Activated CD4-positive, alpha-beta T cell treated with anti-CD3 and anti-CD28 coated beads, Interleukin-2, amount 50 U/mL, for 4 hours (primary cell): ENCODE measurements around the gene GM2A.

Source experiments
- DNase-seq, 2 experiments: peaks; one replicate each; pipeline ENCODE4 v3.0.0-alpha.2; 2020

Gene GM2A

DNA sequence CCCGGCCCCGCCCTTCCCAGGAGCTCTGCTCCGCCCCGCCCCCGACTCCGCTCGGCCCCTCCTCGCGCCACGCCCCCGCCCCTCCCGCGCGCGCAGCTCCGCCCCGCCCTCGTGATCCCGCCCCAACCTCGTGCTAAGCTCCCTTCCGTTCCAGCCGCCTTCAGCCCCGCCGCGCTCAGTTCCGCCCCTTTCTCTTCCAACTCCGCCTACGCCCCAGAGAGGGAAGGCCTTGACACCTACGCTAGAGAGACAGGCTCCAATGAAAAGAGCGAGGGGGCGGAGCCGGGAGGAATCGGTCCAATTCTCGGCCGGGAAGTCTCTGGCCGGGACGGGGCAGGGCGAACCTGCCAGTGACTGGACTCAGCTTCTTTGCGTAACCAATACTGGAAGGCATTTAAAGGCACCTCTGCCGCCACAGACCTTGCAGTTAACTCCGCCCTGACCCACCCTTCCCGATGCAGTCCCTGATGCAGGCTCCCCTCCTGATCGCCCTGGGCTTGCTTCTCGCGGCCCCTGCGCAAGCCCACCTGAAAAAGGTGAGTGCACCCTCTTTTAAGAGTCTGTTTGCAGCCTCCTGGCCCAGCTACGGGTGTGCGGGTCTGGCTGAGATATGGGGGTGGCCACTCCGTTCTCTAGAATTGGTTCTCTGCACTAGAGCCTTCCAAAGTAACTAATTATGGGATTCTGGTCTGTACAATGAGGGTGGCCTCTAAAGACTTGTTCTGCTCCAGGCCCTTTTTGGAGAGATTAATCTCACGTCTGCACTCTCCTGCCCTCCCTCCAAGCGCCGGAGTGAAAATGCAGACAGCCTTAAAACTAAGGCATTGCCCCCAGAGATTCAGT is at the start of gene GM2A:
Gene GM2A, plus strand, starts transcription at position 424 of the 843 bp plus-strand sequence. Its CDS starts 32 bp downstream, at position 456.
- peak; percentile 96 to 97 for DNase-seq

DNA sequence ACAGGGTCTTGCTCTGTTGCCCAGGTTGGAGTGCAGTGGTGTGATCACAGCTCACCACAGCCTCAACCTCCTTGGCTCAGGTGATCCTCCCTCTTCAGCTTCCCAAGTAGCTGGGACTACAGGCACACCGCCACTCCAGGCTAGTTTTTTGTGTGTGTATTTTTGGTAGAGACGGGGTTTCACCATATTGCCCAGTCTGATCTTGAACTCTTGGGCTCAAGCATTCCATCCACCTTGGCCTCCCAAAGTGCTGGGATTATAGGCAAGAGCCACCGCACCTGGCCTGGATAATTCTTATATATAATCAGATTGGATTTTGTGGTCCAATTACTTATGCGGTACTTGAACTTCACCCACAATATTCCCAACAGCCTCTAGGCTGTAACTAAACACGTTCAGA is 48.9 kb upstream of the GM2A start:
- no peak for DNase-seq

- DNase-seq = no peak
These were observed 47.6 kb upstream of the GM2A start for GRCh38 chr5:151205411-151205810.

DNA sequence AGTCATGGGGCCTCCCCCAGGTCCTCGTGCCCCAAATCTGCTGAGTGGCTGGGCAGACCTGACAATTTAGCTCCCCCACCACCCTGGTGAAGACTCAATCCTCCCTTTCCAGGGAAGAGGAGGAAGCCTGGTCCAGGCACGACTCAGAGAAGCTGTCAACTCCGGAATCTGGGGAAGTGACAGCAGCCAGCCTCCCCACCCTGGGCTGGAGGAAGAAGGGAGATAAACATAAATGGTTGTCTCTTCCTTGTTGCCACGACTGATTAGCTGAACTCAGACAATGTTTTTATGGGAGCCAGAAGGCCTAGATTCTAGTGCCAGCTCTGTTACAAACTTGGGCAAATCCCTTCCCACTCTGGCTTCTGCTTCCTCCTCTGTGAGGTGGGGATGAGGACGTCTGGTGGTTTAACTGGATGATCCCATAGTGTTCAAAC is 44.5 kb upstream of the GM2A start:
- no peak for DNase-seq

DNA sequence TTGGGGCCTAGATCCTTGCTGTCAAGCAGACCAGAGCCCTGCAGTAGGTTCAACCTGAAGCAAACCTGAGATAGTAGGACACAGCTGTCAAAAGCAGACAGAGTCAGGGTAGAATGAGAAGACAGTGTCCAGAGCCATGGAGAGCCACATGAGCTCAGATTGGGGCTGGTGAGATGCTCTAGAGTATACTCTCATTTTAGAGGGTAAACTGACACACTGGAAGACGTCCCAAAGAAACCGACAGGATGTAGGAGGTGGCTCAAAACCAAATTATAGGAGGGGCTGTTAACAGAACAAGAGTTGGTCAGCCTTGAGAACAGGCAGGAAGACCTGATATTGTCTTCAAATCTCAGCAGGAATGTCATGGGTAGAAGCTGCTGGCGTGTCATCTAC is 40.6 kb upstream of the GM2A start:
- DNase-seq = no peak

- DNase-seq = peak; percentile 70 to 74
These were observed 39.0 kb upstream of the GM2A start for GRCh38 chr5:151213803-151214613.

DNA sequence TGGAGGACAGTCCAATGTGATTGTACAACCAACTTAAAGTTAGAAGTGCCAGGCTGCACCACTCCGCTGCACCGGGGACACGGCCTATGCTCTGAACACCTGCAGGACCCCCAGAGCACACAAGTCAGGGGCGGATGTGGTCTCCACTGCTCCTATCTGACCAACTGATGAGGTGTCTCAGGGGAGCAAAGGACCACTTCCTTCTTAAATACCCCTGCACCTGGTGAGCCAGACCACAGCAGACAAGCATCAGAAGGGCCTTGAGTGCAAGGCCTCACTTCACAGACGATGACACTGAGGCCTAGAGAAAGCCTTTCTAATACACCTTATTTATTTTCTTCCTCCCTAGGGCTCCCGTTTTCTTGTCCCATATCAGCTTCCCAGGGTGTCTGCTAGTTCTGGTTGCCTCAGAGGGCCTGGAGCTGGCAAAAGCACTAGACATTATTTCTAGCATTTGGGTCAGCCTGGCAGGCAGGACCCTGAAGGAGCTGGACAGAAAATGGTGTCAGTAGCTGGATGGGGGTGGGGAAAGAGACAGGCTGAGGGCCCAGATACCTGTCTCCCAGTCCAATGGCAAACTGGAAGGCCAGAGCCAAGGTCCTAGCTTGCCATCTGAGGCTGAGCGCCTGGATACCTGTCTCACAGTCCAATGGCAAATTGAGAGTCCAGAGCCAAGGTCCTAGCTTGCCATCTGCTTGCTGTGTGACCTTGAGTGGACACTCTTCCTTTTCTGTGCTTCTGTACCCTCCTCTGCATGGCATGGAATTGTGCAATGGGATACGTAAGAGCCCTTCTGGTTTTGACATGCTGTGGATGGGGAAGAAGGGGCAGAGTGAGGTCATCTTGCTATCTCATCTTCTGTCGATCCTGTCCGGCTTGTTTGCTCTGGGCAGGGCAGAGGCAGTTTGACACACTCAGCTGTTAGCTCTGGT is 38.1 kb upstream of the GM2A start:
- DNase-seq = no peak

GRCh38 chr5:151215546-151215880 is 37.5 kb upstream of the GM2A start:
- DNase-seq = no peak

GRCh38 chr5:151216781-151217180 is 36.2 kb upstream of the GM2A start:
- no peak for DNase-seq

DNA sequence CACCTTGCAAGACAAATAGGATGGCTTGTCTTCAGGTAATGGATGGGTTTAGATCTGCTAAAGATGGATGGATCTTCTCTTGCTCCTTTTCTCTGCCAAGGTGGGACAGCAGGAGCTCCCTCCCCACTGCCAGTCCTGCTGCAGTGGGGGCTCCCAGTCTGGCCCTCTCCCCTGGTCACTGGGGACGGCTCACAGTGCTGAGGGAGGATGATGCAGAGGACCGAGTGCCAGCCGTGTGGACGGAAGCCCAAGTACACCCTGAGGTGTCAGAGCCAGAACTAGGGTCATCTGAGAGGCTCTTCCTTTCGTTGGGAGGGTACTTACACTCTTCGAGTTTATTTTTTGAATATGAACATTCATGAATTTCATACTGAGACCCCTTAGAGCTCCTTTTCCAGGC is 34.8 kb upstream of the GM2A start:
- DNase-seq = no peak

- DNase-seq = no peak
These were observed 33.8 kb upstream of the GM2A start for GRCh38 chr5:151219138-151219537.

GRCh38 chr5:151219789-151220188 is 33.2 kb upstream of the GM2A start:
- DNase-seq = no peak

DNA sequence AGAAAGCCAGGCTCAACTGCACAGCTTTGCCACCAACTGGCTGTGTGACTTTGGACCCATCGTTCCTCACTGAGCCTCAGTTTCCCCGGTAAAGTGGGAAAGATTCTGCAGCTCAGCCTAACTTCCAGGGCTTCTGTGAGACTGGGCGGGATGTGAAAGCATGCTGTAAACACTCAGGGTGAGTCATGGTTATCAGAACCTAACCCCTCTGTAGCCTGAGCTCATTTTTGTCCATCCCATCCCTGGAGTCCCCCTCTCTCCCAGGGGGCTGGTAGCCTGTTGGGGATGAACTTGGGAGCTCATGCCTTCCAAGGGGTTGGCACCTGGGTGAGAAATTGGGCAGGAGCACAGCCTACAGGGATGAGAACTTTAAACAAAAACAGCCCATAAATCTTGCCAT is 31.4 kb upstream of the GM2A start:
- no peak for DNase-seq

DNA sequence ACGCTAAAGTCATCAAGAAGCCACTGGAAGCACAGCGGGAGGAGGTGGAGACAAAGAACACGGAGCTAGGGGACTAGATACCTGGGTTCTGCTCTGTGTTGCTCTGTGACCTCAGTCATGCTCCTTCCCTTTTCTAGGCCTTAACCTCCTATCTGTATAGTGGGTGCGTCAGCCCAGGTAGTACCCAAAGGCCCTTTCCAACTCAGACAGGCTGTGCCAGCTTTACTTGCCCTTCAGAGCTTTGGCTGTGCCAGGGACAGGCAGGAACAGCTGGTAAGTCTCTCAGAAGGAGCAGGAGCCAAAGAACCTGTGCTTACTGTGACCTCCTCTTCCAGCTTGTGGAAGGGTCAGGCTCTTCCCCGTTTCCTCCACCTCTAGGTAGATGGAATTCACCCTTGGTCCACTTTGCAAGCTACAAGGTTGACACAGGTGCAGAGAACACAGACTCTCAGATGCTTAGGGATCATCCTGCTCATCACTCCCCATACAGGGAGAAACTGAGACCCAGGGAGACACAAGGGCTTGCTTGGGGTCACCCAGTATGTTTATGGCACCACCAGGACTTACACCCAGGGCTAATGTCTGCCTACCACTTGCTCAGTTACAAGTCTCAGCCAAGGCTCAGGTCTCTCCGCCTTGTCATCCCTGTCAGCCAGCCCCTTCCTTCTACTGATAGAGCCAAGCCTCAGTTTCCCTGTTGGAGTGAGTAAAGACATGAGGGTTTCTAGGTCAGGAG is 30.8 kb upstream of the GM2A start:
- no peak for DNase-seq

DNA sequence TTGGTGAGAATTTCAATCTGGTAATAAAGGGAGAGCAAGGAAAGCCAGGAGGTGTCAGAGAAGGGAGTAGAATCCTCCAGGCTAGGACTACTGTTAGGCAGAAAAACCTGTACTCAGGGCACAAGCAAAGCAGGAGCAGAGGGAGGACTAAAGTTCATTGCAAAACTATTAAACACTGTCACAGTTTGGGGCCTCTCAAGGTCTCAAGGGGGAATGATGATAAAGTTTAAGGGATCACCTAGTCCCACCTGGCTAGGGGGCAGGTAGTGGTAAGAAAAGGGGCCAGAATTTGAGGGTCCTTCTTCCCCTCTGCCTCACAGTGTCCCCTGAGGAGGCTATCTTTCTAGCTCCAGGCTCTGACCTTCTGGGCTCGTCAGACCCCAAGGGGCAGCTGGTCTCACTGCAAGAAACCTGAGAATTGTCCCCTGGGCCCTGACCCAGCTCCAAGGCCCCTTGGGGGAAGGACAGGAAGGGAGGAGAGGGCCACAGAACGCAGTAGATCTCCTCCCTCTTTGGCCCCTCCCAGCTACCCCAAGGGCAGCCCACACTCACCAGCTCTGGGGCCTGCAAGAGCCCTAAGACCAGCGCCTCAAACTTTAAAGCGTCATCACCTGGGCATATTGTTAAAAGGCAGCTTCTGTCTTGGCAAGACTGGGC is 30.1 kb upstream of the GM2A start:
- peak in 1 of 2 experiments; percentile 23 for DNase-seq

DNA sequence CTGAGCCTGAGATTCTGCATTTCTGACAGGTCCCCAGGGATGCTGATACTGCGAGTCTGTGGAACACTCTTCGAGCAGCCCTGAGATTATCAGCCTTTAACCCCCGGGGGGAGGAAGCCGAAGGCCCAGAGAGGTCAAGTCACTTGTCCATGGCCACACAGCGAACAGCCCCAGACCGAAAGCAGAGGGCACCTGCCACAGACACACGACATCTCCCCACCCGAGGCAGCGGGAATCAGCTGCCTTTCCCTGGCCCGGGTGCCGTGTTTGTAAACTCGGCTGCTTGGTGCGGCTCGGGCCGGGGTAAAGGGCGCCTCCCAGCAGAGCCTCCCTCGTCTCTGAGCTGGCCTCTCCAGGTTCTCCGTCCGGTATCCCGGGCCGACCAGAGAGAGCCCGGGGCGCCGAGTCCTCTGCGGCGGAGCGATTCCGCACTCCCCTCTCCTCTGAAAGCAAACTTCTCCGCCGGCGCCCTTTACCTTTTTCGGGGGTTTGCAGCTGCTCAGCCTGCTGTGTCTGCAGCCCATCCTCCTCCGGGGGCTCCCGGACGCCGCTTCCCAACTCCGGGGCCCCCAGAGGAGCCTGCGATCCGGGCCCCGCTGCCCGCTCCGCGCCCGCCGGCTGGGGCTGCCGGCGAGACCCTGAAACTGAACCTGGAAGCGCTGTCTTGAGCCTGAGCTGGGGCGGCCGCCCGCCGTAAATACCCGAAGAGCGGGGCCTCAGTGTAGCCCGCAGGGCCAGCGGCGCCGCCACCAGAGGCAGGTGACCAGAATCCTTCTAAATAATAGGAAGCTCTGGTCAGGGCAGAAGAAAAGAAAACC is 29.3 kb upstream of the GM2A start, which contains the start of gene CCDC69:
Gene CCDC69, minus strand, starts transcription at position 646 of the 818 bp plus-strand sequence. Its CDS starts 122 bp downstream, at position 524.
- peak; percentile 28 to 35 for DNase-seq

DNA sequence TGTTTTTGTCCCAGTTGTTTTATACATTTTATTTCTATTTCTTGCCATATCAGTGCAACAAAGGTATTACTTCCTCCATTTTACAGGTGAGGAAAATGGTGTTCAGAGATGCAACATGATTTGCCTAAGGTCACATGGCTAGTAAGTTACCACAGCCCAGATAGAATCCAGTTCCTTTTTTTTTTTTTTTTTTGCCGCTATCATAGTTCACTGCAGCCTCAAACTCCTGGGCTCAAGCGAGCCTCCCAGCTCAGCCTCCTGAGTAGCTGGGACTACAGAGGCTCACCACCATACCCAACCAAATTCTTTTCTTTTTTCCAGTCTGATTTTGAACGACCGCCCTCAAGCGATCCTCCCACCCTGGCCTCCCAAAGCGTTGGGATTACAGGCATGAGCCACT is 28.6 kb upstream of the GM2A start:
- no peak for DNase-seq

- no peak for DNase-seq
These were observed 27.9 kb upstream of the GM2A start for GRCh38 chr5:151225071-151225470.

- no peak for DNase-seq
These were observed 27.5 kb upstream of the GM2A start for GRCh38 chr5:151225475-151225874.

GRCh38 chr5:151227918-151228447 is 25.0 kb upstream of the GM2A start:
- no peak for DNase-seq
